Cardiac fibroblast (primary cell): ENCODE data around the gene CTIF.
A peak's percentile ranks its signal among the peaks of the same experiment; 100 is the strongest.

Source experiments
- DNase-seq, 2 donors: peaks; one replicate each; pipeline versions ENCODE4 v3.0.0 to v3.0.0-alpha.2; 2010; ENCODE audit warnings: low read depth in 2 of 2
- H3K4me3 ChIP-seq, 2 donors: replicated peaks in 1 of 2; 1 replicate in 1 of 2; 2 replicates in 1 of 2; pipeline ENCODE4 v1.5.1; 2011; ENCODE audit warnings: low read depth in 2 of 2, low read length in 2 of 2, mild to moderate bottlenecking in 2 of 2, moderate library complexity in 1 of 2
- TF ChIP-seq, protein P1 (sequence below): IDR thresholded peaks from one replicate; pipeline ENCODE4 v1.5.1; 2011; ENCODE audit warnings: low read depth, mild to moderate bottlenecking, low read length, inconsistent platforms

The CTIF gene

DNA sequence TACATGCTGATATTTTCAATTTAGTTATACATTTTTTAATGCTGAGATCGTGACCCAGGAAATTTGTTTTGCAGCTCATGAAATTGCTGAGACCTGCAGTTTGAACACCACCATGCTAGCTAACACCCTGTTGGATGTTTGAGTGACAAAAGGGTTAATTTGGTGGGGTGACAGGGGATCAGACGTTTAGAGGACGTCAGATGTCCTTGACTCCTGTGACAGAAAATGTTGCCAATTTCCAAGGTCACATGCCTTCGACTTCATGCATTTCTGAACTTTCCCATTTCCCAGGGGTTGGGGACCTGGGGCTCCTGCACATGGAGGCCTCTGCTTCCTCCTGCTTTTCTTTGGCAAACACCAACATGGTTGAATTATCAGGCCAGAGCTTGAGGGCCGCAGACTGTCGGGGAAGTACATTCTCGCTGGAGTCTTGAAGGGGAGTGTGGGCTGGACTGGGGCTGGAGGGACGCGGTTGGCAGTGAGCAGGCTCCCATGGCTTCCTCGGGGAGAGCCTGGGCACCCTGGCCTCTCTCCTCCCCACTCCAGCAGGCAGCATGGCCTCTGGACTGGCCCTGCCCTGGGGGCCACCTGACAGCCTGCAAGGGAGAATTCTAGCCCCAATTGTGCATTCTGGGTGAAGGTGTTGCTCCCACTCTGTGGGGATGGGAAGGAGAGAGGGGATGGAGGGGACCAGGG lies 73.1 kb downstream of the CTIF start:
- no peak for DNase-seq
- H3K4me3 ChIP-seq, result no peak overlapping the region
- TF ChIP-seq, protein P1, sequence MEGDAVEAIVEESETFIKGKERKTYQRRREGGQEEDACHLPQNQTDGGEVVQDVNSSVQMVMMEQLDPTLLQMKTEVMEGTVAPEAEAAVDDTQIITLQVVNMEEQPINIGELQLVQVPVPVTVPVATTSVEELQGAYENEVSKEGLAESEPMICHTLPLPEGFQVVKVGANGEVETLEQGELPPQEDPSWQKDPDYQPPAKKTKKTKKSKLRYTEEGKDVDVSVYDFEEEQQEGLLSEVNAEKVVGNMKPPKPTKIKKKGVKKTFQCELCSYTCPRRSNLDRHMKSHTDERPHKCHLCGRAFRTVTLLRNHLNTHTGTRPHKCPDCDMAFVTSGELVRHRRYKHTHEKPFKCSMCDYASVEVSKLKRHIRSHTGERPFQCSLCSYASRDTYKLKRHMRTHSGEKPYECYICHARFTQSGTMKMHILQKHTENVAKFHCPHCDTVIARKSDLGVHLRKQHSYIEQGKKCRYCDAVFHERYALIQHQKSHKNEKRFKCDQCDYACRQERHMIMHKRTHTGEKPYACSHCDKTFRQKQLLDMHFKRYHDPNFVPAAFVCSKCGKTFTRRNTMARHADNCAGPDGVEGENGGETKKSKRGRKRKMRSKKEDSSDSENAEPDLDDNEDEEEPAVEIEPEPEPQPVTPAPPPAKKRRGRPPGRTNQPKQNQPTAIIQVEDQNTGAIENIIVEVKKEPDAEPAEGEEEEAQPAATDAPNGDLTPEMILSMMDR, result no peak

DNA sequence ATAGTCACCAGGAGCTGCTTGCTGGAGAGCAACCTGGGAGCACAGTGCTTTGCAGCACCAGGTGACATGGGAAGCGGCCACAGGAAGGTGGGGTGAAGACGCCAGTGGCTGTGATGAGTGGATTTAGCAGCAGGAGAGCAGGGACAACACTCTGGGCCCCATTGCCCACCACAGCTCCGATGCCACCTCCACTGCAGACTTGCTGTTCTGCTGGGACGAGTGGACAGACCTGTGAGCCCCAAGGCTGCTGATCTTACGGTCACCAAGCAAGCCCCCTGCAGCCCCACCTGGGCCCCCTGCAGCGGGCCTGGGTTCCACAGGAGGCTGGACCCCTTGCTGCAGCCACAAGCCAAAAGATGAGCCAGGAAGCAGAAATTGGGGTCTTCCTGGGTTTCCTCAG lies 73.7 kb downstream of the CTIF start:
- no peak for DNase-seq
- TF ChIP-seq, protein P1, result no peak
- H3K4me3 ChIP-seq, result no peak overlapping the region

DNA sequence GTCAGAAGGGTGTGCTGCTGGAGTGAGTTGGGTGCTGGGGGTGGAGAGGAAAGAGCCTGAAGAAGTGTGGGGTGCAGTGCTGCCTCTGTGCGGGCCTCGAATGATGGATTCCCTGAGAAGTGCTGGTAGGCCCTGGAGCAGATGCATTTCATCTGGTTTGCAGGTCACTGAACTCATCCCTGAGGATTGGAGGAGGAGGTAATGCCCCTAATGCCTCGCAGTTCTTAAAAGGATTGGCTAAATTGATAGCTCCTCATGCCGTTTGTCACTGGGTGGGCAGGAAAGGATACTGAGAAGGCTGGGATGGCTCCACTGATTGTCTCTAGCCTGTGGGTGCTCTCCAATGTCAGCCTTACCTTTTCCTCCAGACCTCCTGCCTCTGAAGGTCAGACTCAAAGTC lies 74.1 kb downstream of the CTIF start:
- TF ChIP-seq, protein P1, result no peak
- no peak for DNase-seq
- no peak overlapping the region for H3K4me3 ChIP-seq

DNA sequence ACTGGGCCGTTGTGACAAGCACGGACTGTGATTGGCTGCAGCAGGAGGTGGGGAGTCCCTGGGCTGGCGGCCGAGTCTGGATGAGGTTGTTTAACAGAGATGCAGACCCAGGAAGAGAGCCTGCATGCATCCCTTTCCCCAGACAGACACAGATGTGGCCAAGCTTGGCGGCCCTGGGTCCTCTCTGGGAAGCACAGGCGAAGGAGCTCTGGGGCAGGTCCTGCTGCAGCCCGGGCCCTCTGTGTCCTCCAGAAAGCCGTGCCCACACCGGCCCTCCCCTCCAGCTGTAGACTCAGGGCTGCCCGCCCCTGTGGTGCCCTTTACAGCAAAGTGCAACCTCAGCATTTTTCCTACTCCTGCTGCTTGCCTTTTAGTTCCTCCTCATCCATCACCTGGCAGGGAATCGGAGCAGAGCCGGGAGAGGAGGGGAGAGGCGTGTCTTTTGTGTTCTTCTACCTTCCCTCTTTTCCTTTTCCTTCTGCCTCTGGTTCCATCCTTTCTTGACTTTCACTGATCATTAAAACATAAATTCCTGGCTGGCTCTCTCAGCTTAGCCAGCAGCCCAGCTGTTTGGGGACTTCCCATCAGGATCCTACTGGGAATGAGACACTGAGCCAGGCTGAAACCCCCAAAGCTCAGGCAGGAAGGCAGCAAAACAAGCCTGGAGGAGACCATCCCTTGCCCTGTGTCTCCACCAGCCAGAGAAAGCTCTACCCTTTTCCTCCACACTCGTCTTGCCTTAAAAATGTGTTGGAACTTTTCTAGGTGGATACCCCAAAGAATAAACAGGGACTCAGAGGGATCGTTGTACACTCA lies 75.0 kb downstream of the CTIF start:
- H3K4me3 ChIP-seq, result no peak overlapping the region
- TF ChIP-seq, protein P1, result no peak
- no peak for DNase-seq

DNA sequence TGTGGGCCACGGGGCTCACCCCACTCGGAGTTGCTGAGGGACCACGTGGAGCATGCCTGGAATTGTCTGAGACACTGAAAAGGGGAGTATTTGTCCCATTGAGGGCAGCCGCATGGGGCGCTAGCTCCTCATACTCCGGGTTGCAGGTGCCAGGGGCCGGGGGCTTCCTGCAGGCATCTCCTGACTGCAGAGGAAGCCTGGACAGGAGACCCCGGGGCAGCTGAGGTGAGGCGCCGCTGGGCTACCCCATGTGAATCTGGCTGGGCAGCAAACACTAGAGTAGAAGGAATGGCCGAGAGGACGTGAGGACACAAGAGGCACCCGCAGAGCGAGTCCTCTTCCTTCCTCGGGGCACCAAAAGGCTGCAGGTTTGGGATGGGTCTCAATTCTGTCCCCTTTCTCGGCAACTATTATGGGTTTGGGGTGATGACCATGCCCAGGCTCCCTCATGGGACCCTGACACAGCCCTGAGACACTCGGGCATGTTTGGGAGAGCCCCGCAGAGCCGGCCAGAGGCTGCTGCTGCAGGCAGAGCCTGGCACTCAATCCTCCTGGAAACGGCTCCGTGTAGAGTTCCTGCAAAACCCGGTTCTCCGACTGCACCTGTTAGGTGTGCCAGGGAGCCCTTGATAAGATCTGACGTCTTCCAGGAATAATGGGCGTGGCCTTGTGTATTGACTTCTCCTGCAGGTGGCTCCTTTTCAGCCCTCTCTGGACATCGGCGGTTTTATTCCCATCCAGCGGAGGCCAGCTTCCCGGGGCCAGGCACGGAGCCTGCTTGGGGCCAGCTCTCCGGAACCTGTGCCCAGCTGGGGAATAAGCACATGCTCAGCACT lies 77.0 kb downstream of the CTIF start:
- DNase-seq, result no peak
- TF ChIP-seq, protein P1, result no peak
- H3K4me3 ChIP-seq, result no peak overlapping the region

DNA sequence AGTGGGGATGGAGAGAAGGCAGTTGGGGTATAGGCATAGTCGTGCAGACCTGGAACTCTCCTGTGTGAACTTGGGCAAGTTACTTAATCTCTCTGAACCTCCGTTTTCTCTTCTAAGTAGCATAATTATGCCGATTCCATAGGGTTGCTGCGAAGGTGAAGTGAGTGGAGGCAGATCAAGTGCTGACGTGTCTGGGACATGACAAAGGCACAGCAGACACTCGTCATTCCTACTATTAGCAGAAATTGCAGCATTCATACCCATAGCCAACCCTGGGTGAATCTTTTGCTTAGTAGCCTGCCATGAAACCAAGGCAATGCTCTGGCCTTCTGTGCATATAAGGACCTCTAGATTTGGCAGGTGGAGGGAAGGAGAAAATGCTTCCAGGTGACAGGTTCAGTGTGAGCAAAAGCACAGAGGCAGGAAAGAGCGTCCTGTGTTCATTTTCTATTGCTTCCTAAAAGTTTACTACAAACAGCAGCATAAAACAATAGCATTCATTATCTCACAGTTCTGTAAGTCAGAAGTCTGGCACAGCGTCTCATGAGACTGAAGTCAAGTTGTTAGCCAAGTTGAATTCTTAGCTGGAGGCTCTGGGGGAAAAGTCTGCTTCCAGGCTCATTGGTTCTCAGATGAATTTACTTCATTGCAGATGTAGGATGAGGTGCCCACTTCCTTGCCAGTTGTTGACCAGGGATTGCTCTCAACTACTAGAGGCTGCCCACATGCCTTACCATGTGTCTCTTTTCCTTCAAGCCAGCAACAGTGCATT lies 77.8 kb downstream of the CTIF start:
- peak in 1 of 2 donors; percentile 74 for DNase-seq
- TF ChIP-seq, protein P1, result no peak
- H3K4me3 ChIP-seq, result no peak overlapping the region
